Keratinocyte (primary cell): ENCODE results near the gene MTFP1. TPM values are rescaled to one million over a fixed set of nuclear protein-coding genes. Genes with fewer than 3 reads are reported as not detected.

Experiments used
- DNase-seq: peaks from one replicate; pipeline ENCODE4 v3.0.0-alpha.2; 2011; ENCODE audit warnings: low read depth, missing footprints, low spot score
- FAIRE-seq: peaks from 2 replicates; lab custom pipeline; 2011; peaks lifted over from hg19 to GRCh38; lab: Jason Lieb, UNC
- H2AFZ ChIP-seq: 2 replicates; pipeline ENCODE4 v1.6.0; 2012; ENCODE audit warnings: low read length, control low read depth, inconsistent platforms; ENCODE audit not compliant: control insufficient read depth
- H3K27ac ChIP-seq: 2 replicates; pipeline ENCODE4 v1.5.1; 2011; ENCODE audit warnings: low read length; ENCODE audit not compliant: control insufficient read depth, insufficient read depth
- H3K27me3 ChIP-seq: 3 replicates; pipeline ENCODE4 v1.6.0; 2011; ENCODE audit warnings: low read length; ENCODE audit not compliant: control insufficient read depth, insufficient read depth; ENCODE audit errors: extremely low read depth
- H3K36me3 ChIP-seq, 2 experiments: 2 replicates in 1 of 2; 3 replicates in 1 of 2; pipeline ENCODE4 v1.5.1; 2011; ENCODE audit warnings: low read length in 2 of 2, mild to moderate bottlenecking in 1 of 2; ENCODE audit not compliant: control insufficient read depth in 2 of 2, insufficient read depth in 2 of 2; ENCODE audit errors: extremely low read depth in 1 of 2
- H3K4me1 ChIP-seq: 3 replicates; pipeline ENCODE4 v1.5.1; 2011; ENCODE audit warnings: low read length; ENCODE audit not compliant: control insufficient read depth, insufficient read depth; ENCODE audit errors: extremely low read depth
- H3K4me2 ChIP-seq: 3 replicates; pipeline ENCODE4 v1.6.0; 2011; ENCODE audit warnings: low read depth, low read length; ENCODE audit not compliant: control insufficient read depth, insufficient read depth; ENCODE audit errors: extremely low read depth
- H3K4me3 ChIP-seq, 3 experiments: fragments of 200-600 bp in 1 of 3; sonication (generic) in 1 of 3; 2 replicates in 2 of 3; 3 replicates in 1 of 3; pipeline ENCODE4 v1.5.1; 2011 to 2016; ENCODE audit warnings: low read length in 3 of 3, mild to moderate bottlenecking in 3 of 3, control low read depth in 2 of 3, inconsistent platforms in 1 of 3, low read depth in 1 of 3, mixed read lengths in 1 of 3, mixed run types in 1 of 3, moderate library complexity in 1 of 3; ENCODE audit not compliant: control insufficient read depth in 2 of 3, insufficient read depth in 2 of 3; ENCODE audit errors: extremely low read depth in 1 of 3
- H3K79me2 ChIP-seq: 2 replicates; pipeline ENCODE4 v1.6.0; 2012; ENCODE audit warnings: low read length; ENCODE audit not compliant: control insufficient read depth, insufficient read depth
- H3K9ac ChIP-seq: 3 replicates; pipeline ENCODE4 v1.6.0; 2011; ENCODE audit warnings: low read length; ENCODE audit not compliant: control insufficient read depth, insufficient read depth; ENCODE audit errors: extremely low read depth
- H3K9me1 ChIP-seq: 3 replicates; pipeline ENCODE4 v1.6.0; 2011; ENCODE audit warnings: low read length; ENCODE audit not compliant: control insufficient read depth, insufficient read depth; ENCODE audit errors: extremely low read depth
- H3K9me3 ChIP-seq: 2 replicates; pipeline ENCODE4 v1.5.1; 2012; ENCODE audit warnings: low read depth, low read length; ENCODE audit not compliant: control insufficient read depth
- H4K20me1 ChIP-seq: 3 replicates; pipeline ENCODE4 v1.6.0; 2011; ENCODE audit warnings: low read length; ENCODE audit not compliant: control insufficient read depth, insufficient read depth; ENCODE audit errors: extremely low read depth
- CTCF ChIP-seq, 3 experiments: IDR thresholded peaks in 1 of 3; conservative IDR thresholded peaks in 1 of 3; optimal IDR thresholded peaks in 1 of 3; 2 replicates in 2 of 3; 3 replicates in 1 of 3; pipeline versions ENCODE3 to v1.5.1; 2011; ENCODE audit warnings: low read length in 3 of 3, mild to moderate bottlenecking in 3 of 3, moderate library complexity in 2 of 3, control low read depth in 1 of 3, inconsistent platforms in 1 of 3; ENCODE audit not compliant: insufficient read depth in 2 of 3; ENCODE audit errors: extremely low read depth in 1 of 3
- EZH2 ChIP-seq: IDR thresholded peaks from one replicate; pipeline ENCODE4 v1.6.1; 2012; ENCODE audit warnings: inconsistent platforms, mild to moderate bottlenecking, low read length, moderate library complexity
- dilution Hi-C: fragments of 300-500 bp; cut with MboI; formaldehyde crosslinking; loops from one replicate; pipeline ENCODE4 v1.7.0; 2020; ENCODE audit warnings: low sequenced_read_pairs; ENCODE audit not compliant: extremely low pct_ligation_motif_present
- polyA plus RNA-seq, 5 experiments: library from polyadenylated mRNA; depleted of rRNA in 3 of 5; stranded (reverse) in 3 of 5; stranded (forward) in 1 of 5; unstranded in 1 of 5; fragments of >200 nt; gene quantifications; 1 replicate in 1 of 5; 2 replicates in 3 of 5; 3 replicates in 1 of 5; pipeline versions ENCODE4 v1.2.1 to v1.2.3, GENCODE V29; 2011 to 2012; ENCODE audit warnings: missing spikeins in 2 of 5, low read depth in 1 of 5, low replicate concordance in 1 of 5

The MTFP1 gene
- polyA plus RNA-seq, 1 donor (not counting 4 experiments of a cell fraction or from before 2014, with no cell fraction given): 8.4 TPM

GRCh38 chr22:30453731-30454510 lies 28.4 kb downstream of the MTFP1 start:
- H3K4me3 ChIP-seq: no peak overlapping the region
- no peaks in the 10 kb centered on the region for H4K20me1 ChIP-seq
- H2AFZ ChIP-seq: no peak overlapping the region
- H3K9me1 ChIP-seq: no peaks in the 10 kb centered on the region
- no peaks in the 10 kb centered on the region for H3K79me2 ChIP-seq
- no peaks in the 10 kb centered on the region for H3K36me3 ChIP-seq
- no peak overlapping the region for H3K27ac ChIP-seq
- no peaks in the 10 kb centered on the region for H3K9me3 ChIP-seq
- dilution Hi-C loops: no loop called here
- DNase-seq: no peak
- H3K4me1 ChIP-seq: no peaks in the 10 kb centered on the region
- no peaks in the 10 kb centered on the region for H3K27me3 ChIP-seq
- TF ChIP-seq CTCF (optimal IDR thresholded peaks at IDR 0.05 in 1 of 3, IDR thresholded peaks at IDR 0.05 in 1 of 3, conservative IDR thresholded peaks at IDR 0.05 in 1 of 3; ENCODE audit: extremely low read depth in 1 of 3, insufficient read depth in 2 of 3, low read length in 3 of 3) (peak in 1 of 3 experiments; percentile 9), EZH2 (no peak)
- no peak for FAIRE-seq
- H3K4me2 ChIP-seq: no peak overlapping the region
- H3K9ac ChIP-seq: no peak overlapping the region

- no peak overlapping the region for H3K9ac ChIP-seq
- no peaks in the 10 kb centered on the region for H3K79me2 ChIP-seq
- no peaks in the 10 kb centered on the region for H3K9me1 ChIP-seq
- no peaks in the 10 kb centered on the region for H3K9me3 ChIP-seq
- no peaks in the 10 kb centered on the region for H3K4me1 ChIP-seq
- H4K20me1 ChIP-seq: peaks cover 3% of the 10 kb centered on the region
- H2AFZ ChIP-seq: no peak overlapping the region
- H3K4me2 ChIP-seq: no peak overlapping the region
- H3K36me3 ChIP-seq: no peaks in the 10 kb centered on the region
- H3K27ac ChIP-seq: no peak overlapping the region
- TF ChIP-seq CTCF (optimal IDR thresholded peaks at IDR 0.05 in 1 of 3, IDR thresholded peaks at IDR 0.05 in 1 of 3, conservative IDR thresholded peaks at IDR 0.05 in 1 of 3; ENCODE audit: extremely low read depth in 1 of 3, insufficient read depth in 2 of 3, low read length in 3 of 3): no peak
- TF ChIP-seq EZH2: no peak
- DNase-seq (no peak), FAIRE-seq (no peak)
- no peak overlapping the region for H3K4me3 ChIP-seq
- no peaks in the 10 kb centered on the region for H3K27me3 ChIP-seq
- dilution Hi-C loops: no loop called here
These were observed 29.7 kb downstream of the MTFP1 start for GRCh38 chr22:30455075-30455840.
